Psoas muscle (tissue), 8 donors: ENCODE data around the gene PDF. TPM values are rescaled to one million over a fixed set of nuclear protein-coding genes. Genes with fewer than 3 reads are reported as not detected.

Source experiments
- ATAC-seq, 4 donors: fragments of 200-7000 bp; cut with Tn5 transposase; one replicate each; pipeline ENCODE4 v1.9.1; 2020; ENCODE audit warnings: moderate library complexity in 3 of 4, mild to moderate bottlenecking in 2 of 4
- DNase-seq, 2 donors: peaks; one replicate each; pipeline ENCODE4 v3.0.0-alpha.2; 2020
- H3K27ac ChIP-seq: fragments of 200-600 bp; one replicate; pipeline ENCODE4 v1.8.0; 2022
- H3K27me3 ChIP-seq, 3 donors: fragments of 200-600 bp in 1 of 3; one replicate each; pipeline versions ENCODE4 v1.6.1 to v1.8.0; 2013 to 2022; ENCODE audit warnings: low read length in 2 of 3, mild to moderate bottlenecking in 2 of 3, moderate library complexity in 1 of 3; ENCODE audit not compliant: insufficient read depth in 3 of 3
- H3K36me3 ChIP-seq, 2 donors: fragments of 200-600 bp in 1 of 2; one replicate each; pipeline versions ENCODE4 v1.6.1 to v1.8.0; 2013 to 2022; ENCODE audit warnings: low read depth in 1 of 2, mild to moderate bottlenecking in 1 of 2, moderate library complexity in 1 of 2; ENCODE audit not compliant: insufficient read depth in 1 of 2
- H3K4me1 ChIP-seq: fragments of 200-600 bp; one replicate; pipeline ENCODE4 v1.8.0; 2022
- H3K4me3 ChIP-seq: fragments of 200-600 bp; one replicate; pipeline ENCODE4 v1.8.0; 2022; ENCODE audit warnings: mild to moderate bottlenecking
- H3K9me3 ChIP-seq: fragments of 200-600 bp; one replicate; pipeline ENCODE4 v1.8.0; 2022
- WGBS, 3 donors: extraction: QIAGEN DNeasy Blood & Tissue Kit; methylation state at CpG; one replicate each; pipeline versions ENCODE4 v1.1.6 to v1.1.7; 2013; 5-methylcytosine and 5-hydroxymethylcytosine counted together
- intact Hi-C, 2 donors: fragments of 100-400 bp; cut with DNase I; formaldehyde crosslinking; loops; one replicate each; pipeline versions ENCODE4 v1.11.0 to v1.14.2; 2022
- polyA plus RNA-seq, 3 donors: library from polyadenylated mRNA; stranded (reverse); fragments of 200-250 nt; gene quantifications; one replicate each; pipeline ENCODE4 v1.2.3, GENCODE V29; 2013
- total RNA-seq, 4 donors: library from RNA; stranded (reverse); fragmentation: NEBNext Ultra II Directional in 2 of 4; extraction: Animal tissue kit (Norgen Biotek cat#: 25700) in 2 of 4; gene quantifications; one replicate each; pipeline versions ENCODE4 v1.2.1 to v1.2.4, GENCODE V29; 2021 to 2023
- TF ChIP-seq, protein P1 (sequence below): fragments of 200-600 bp; IDR thresholded peaks from one replicate; pipeline ENCODE4 v1.8.0; 2022; ENCODE audit warnings: antibody characterized with exemption
- donor health status: healthy with polysubstance abuse.
- donor health status: DM: no; HTN: no; CAD: no; lungs with moderate emphysema.
- donor health status: Bipolar disorder and iron deficiency.
- donor health status: healthy.
- donor health status: DM: yes; HTN: yes; CAD: no.
- donor health status: DM: no; HTN: no; CAD: no.
- donor health status: DM: no; HTN: no; CAD: no.
- donor health status: DM: yes; HTN: yes; CAD: no.

PDF gene
- total and polyA plus RNA-seq, 7 donors = 6.8 to 19.8 (median 9.6) TPM

- H3K27me3 ChIP-seq = no peaks in the 10 kb centered on the region
- peaks cover 38% of the 10 kb centered on the region for H3K4me1 ChIP-seq
- 86 to 88% (median 86%) methylated on average over 28 to 30 of the region's 30 CpGs for WGBS, 3 donors
- TF ChIP-seq, protein P1, sequence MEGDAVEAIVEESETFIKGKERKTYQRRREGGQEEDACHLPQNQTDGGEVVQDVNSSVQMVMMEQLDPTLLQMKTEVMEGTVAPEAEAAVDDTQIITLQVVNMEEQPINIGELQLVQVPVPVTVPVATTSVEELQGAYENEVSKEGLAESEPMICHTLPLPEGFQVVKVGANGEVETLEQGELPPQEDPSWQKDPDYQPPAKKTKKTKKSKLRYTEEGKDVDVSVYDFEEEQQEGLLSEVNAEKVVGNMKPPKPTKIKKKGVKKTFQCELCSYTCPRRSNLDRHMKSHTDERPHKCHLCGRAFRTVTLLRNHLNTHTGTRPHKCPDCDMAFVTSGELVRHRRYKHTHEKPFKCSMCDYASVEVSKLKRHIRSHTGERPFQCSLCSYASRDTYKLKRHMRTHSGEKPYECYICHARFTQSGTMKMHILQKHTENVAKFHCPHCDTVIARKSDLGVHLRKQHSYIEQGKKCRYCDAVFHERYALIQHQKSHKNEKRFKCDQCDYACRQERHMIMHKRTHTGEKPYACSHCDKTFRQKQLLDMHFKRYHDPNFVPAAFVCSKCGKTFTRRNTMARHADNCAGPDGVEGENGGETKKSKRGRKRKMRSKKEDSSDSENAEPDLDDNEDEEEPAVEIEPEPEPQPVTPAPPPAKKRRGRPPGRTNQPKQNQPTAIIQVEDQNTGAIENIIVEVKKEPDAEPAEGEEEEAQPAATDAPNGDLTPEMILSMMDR = no peak
- no peak overlapping the region for H3K27ac ChIP-seq
- intact Hi-C loops = loop anchor here in 1 of 2 donors (2.0 kb wide), 1 partner anchor 65 kb away; no protein-coding TSS in a partner anchor
- peaks cover 6 to 95% of the 10 kb centered on the region in 2 donors for H3K36me3 ChIP-seq
- no peak overlapping the region for H3K4me3 ChIP-seq
- no peaks in the 10 kb centered on the region for H3K9me3 ChIP-seq
- no peak for DNase-seq
- ATAC-seq = no peak
Measured at GRCh38 chr16:69319826-69320739, 10.3 kb downstream of the PDF start.

DNA sequence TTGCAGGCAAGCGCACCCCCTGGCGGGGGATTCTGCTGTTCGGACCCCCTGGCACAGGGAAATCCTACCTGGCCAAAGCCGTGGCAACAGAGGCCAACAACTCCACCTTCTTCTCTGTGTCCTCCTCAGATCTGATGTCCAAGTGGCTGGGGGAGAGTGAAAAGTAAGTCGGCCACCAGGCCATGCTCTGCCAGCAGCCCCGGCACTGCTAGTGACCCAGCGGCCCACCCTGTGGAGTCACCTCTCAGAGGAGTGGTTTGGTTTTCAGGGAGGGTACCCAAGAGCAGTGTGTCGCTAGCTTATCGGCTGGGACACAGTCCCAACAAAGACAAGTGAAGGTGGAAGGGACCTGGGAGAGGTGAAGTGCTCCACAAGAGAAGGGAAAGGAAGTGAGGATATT lies 11.0 kb downstream of the PDF start:
- Histone ChIP-seq H3K4me1 (peaks cover 32% of the 10 kb centered on the region), H3K36me3 (peaks cover 9 to 95% of the 10 kb centered on the region in 2 donors), H3K9me3 (no peaks in the 10 kb centered on the region), H3K4me3 (no peak overlapping the region), H3K27ac (no peak overlapping the region), H3K27me3 (no peaks in the 10 kb centered on the region)
- TF ChIP-seq, protein P1 = no peak
- intact Hi-C loops = loop anchor here in 1 of 2 donors (2.0 kb wide), 1 partner anchor 65 kb away; no protein-coding TSS in a partner anchor
- no peak for DNase-seq
- no peak for ATAC-seq
- WGBS, 3 donors = 88 to 91% (median 89%) methylated on average over 9 of the region's 9 CpGs

GRCh38 chr16:69318911-69319289 lies 11.5 kb downstream of the PDF start:
- H3K27me3 ChIP-seq = no peaks in the 10 kb centered on the region
- no peak for DNase-seq
- peaks cover 10 to 95% of the 10 kb centered on the region in 2 donors for H3K36me3 ChIP-seq
- ATAC-seq = no peak
- peaks cover 27% of the 10 kb centered on the region for H3K4me1 ChIP-seq
- no peaks in the 10 kb centered on the region for H3K9me3 ChIP-seq
- intact Hi-C loops = loop anchor here in 1 of 2 donors (2.0 kb wide), 1 partner anchor 66 kb away; no protein-coding TSS in a partner anchor
- TF ChIP-seq, protein P1 = no peak
- H3K4me3 ChIP-seq = no peak overlapping the region
- no peak overlapping the region for H3K27ac ChIP-seq
- 74 to 76% (median 74%) methylated on average over 10 of the region's 10 CpGs for WGBS, 3 donors

GRCh38 chr16:69318177-69318910 lies 12.0 kb downstream of the PDF start:
- DNase-seq (no peak), ATAC-seq (peak; percentile 36 to 62 (median 46))
- intact Hi-C loops = loop anchor here in 1 of 2 donors (2.0 kb wide), 1 partner anchor 66 kb away; no protein-coding TSS in a partner anchor
- H3K27me3 ChIP-seq = no peaks in the 10 kb centered on the region
- peaks cover 21% of the 10 kb centered on the region for H3K4me1 ChIP-seq
- H3K9me3 ChIP-seq = no peaks in the 10 kb centered on the region
- TF ChIP-seq, protein P1 = no peak
- peaks cover 10 to 92% of the 10 kb centered on the region in 2 donors for H3K36me3 ChIP-seq
- no peak overlapping the region for H3K4me3 ChIP-seq
- H3K27ac ChIP-seq = peak overlapping the region; percentile 77
- 81 to 92% (median 89%) methylated on average over 30 of the region's 30 CpGs for WGBS, 3 donors
